Activated T-cell treated with anti-CD3 and anti-CD28 coated beads, Interleukin-2, amount 50 U/mL, for 24 hours (primary cell): ENCODE data around the gene SAA4.
"Not testable (repeated sequence)": the region's sequence is repeated elsewhere in the genome, so short reads cannot be mapped to it uniquely, and the experiment has no call there.

Experiments
- DNase-seq: peaks from one replicate; pipeline ENCODE4 v3.0.0-alpha.2; 2020
- H3K27ac Mint-ChIP-seq: 2 replicates; pipeline ENCODE4 v1.8.0; 2020; ENCODE audit warnings: mild to moderate bottlenecking, mixed read lengths
- H3K27me3 Mint-ChIP-seq: 2 replicates; pipeline ENCODE4 v1.8.0; 2020; ENCODE audit warnings: mixed read lengths
- H3K36me3 Mint-ChIP-seq: 2 replicates; pipeline ENCODE4 v1.8.0; 2020; ENCODE audit warnings: low read depth, mixed read lengths
- H3K4me1 Mint-ChIP-seq: 2 replicates; pipeline ENCODE4 v1.8.0; 2020; ENCODE audit warnings: low read depth, mixed read lengths
- H3K4me3 Mint-ChIP-seq: 2 replicates; pipeline ENCODE4 v1.8.0; 2020; ENCODE audit warnings: mild to moderate bottlenecking, moderate library complexity, mixed read lengths
- H3K9me3 Mint-ChIP-seq: 2 replicates; pipeline ENCODE4 v1.8.0; 2020; ENCODE audit warnings: mixed read lengths

SAA4 gene

DNA sequence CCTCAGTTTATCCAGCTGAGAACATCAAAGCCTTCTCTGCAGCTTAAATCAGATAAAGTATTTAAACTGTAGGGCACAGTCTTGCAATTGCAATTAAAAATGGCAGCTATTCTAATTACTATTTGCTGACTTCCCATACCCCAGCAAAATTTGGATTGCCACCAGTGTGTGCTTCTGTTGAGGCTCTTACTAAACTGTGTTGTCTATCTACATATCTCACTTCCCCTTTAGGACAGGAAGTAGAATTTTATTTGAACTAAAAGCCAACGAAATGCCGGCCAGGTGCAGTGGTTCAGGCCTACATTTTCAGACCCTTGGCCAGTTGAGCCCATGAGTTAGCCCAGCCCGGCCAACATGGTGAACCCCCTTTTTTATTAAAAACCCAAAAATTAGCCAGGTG lies 7.1 kb downstream of the SAA4 start:
- Mint-ChIP-seq H3K9me3 (no peaks in the 10 kb centered on the region), H3K4me3 (no peak overlapping the region), H3K27ac (no peak overlapping the region), H3K27me3 (peaks cover 16% of the 10 kb centered on the region), H3K36me3 (no peaks in the 10 kb centered on the region), H3K4me1 (no peaks in the 10 kb centered on the region)
- no peak for DNase-seq

DNA sequence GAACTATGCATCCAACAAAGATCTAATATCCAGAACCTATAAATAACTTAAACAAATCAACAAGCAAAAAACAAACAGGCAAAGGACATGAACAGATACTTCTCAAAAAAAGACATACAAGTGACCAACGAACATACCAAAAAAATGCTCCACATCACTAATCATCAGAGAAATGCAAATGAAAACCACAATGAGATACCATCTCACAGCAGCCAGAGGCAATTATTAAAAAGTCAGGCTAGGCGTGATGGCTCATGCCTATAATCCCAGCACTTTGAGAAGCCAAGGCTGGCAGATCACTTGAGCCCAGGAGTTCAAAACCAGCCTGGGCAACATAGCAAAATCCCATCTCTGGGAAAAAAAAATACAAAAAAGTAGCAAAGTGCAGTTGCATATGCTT lies 10.7 kb downstream of the SAA4 start:
- DNase-seq = no peak
- no peak overlapping the region for H3K4me3 Mint-ChIP-seq
- H3K27me3 Mint-ChIP-seq = peaks cover 10% of the 10 kb centered on the region
- no peak overlapping the region for H3K27ac Mint-ChIP-seq
- H3K9me3 Mint-ChIP-seq = no peaks in the 10 kb centered on the region
- no peaks in the 10 kb centered on the region for H3K36me3 Mint-ChIP-seq
- H3K4me1 Mint-ChIP-seq = no peaks in the 10 kb centered on the region

DNA sequence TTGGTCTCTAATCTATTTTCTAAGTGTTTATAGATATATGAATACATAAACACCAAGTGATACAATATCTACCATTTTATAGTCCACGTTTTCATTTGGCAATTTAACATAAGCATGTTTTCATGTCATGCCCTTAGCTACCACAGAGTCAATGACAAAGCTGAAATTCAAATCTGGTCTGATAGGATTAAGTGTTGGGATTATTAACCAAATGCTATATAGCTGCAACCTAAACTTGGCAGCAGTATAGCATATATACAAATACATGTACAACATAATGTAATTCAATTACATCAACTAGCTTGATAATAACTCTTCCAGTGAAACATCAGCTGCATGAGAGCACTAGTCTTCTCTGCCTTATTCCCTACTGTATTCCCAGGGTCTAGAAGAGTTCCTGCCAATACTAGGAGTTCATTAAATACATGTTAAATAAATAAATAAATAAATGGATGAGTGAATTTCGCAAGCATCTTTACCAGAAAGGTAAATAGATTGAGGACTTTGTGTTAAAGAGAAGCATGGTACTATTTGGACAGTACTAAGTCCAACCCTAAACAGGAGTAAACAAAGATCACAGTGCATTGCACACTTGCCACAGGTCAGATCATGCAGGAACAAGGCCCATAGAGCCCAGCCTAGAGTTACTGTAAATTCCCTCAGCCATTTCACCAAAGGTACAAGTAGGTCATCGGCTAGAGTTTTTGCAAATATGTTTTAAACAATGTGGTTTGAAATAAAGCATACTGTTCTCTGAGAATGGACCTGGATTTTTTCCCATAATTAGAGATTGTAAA lies 12.8 kb downstream of the SAA4 start:
- no peak for DNase-seq
- H3K9me3 Mint-ChIP-seq = no peaks in the 10 kb centered on the region
- no peaks in the 10 kb centered on the region for H3K36me3 Mint-ChIP-seq
- H3K4me1 Mint-ChIP-seq = no peaks in the 10 kb centered on the region
- peaks cover 10% of the 10 kb centered on the region for H3K27me3 Mint-ChIP-seq
- H3K27ac Mint-ChIP-seq = no peak overlapping the region
- no peak overlapping the region for H3K4me3 Mint-ChIP-seq

DNA sequence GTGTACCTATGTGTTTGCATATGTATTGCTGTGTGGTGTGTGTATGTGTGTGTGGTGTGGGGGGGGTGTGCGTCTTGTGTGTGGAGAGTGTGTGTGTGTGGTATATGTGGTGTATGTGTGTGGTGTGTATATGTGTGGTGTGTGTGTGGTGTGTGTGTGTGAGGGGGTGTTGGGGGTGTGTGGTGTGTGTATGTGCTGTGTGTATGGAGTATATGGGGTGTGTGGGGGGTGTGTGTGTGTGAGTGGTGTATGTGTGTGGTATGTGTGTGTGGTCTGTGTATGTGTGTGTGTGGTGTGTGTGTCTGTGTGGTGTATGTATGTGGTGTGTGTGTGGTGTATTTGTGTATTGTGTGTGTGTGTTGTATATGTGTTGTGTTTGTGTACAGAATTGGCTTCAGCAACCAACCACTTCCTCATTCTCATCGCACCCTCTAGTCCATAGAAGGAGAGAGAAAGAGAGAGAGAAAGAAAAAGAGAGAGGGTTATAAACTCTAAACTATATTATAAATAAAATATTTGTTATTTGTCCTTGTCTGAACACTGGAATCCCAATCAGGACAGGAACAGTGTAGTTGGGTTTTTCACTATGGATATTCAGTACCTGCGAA lies 13.7 kb downstream of the SAA4 start:
- no peaks in the 10 kb centered on the region for H3K9me3 Mint-ChIP-seq
- H3K4me3 Mint-ChIP-seq = no peak overlapping the region
- H3K36me3 Mint-ChIP-seq = no peaks in the 10 kb centered on the region
- H3K4me1 Mint-ChIP-seq = no peaks in the 10 kb centered on the region
- H3K27me3 Mint-ChIP-seq = peaks cover 10% of the 10 kb centered on the region
- DNase-seq = no peak
- no peak overlapping the region for H3K27ac Mint-ChIP-seq

DNA sequence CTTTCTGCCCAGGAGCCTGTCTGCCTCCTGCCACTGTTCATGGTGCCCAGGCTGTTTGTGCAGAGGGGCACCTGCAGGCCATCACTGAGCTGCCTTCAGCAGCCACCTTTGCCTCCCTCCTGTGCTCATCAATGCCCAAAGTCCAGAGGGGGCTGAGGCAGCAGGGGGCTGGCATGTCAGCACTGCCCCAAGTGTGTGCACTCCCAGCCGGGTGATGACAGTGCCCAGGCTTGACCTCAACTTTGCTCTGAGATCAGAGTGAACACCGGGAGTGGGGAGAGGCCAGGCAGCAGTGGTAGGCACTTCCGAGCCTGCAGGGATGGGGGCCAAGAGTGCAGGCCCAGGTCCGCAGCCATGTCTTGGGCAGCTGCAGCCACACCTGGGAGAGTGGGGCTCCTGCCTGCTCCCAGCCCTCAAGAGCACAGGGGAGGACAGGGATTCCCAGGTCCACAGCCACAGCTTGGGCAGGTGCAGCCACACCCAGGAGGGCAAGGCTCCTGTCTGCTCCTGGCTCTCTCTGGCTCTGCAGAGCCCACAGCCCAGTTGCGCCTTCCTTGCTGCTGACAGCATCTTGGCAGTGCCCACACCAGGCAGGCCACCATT lies 15.2 kb downstream of the SAA4 start:
- Mint-ChIP-seq H3K27ac (no peak overlapping the region), H3K4me3 (no peak overlapping the region), H3K4me1 (no peaks in the 10 kb centered on the region), H3K36me3 (no peaks in the 10 kb centered on the region), H3K9me3 (no peaks in the 10 kb centered on the region), H3K27me3 (peaks cover 9% of the 10 kb centered on the region)
- DNase-seq = no peak

DNA sequence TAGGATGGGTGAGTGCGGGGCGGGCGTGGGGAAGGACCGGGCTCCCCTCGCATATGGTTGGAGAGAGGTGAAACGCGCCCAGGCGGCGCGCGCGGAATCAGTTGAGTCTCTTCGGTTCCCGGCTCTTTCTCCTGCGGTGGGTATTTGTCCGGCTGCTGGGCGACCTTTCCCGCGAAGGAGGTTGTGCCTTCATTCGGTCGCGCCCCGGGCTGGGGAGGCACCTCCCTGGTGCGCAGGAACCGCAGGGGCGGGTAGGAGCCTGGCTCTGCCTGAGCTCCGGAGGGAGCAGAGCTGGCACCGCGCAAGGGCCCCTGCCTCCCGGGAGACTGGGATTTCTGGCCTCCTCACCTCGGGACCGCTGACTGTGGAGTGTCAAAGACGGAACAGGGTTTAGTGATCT lies 27.5 kb downstream of the SAA4 start:
- Mint-ChIP-seq H3K36me3 (no peaks in the 10 kb centered on the region), H3K27ac (no peak overlapping the region), H3K4me3 (no peak overlapping the region), H3K27me3 (peaks cover 51% of the 10 kb centered on the region), H3K9me3 (no peaks in the 10 kb centered on the region), H3K4me1 (peaks cover 3% of the 10 kb centered on the region)
- DNase-seq = no peak

DNA sequence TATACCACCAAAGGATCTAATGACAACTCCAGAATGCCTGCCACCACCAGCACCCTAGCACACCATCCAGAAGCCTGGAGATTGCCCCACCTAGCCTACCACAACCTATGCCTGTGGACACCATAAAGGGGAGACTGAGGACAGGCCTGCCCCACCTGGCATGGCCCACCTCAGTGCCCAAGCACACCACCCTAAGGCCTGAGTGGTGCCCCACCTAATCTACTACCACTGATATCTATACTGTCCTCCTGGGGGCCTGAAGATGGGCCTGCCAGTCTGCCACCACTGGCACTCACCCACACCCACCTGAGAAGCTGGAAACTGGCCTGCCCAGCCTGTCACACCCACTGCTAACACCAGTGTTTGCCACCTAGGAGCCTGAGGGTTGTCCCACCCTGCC lies 31.8 kb downstream of the SAA4 start:
- H3K27ac Mint-ChIP-seq = no peak overlapping the region
- H3K27me3 Mint-ChIP-seq = peaks cover 68% of the 10 kb centered on the region
- no peaks in the 10 kb centered on the region for H3K36me3 Mint-ChIP-seq
- DNase-seq = no peak
- H3K4me3 Mint-ChIP-seq = no peak overlapping the region
- peaks cover 3% of the 10 kb centered on the region for H3K4me1 Mint-ChIP-seq
- no peaks in the 10 kb centered on the region for H3K9me3 Mint-ChIP-seq

DNA sequence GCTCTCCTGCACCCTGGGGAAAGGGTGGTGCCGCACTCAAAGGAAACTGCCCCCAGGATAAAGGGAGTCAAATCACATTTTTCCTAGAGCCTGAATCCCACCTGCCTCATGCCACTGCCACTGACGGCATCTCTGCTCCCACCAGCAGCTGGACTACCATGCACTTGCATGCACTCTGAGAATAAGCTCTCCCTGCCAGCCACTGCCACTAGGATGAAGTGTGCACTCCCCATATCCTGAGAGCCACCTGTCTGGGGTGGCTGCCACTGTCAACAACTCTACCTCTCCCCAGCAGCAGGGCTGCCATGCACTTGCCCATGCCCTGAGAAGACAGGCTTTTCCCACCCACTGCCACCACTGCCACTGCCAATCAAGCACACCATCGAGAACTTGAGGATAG lies 32.4 kb downstream of the SAA4 start:
- H3K9me3 Mint-ChIP-seq = no peaks in the 10 kb centered on the region
- peaks cover 3% of the 10 kb centered on the region for H3K4me1 Mint-ChIP-seq
- H3K27ac Mint-ChIP-seq = no peak overlapping the region
- no peak for DNase-seq
- peaks cover 67% of the 10 kb centered on the region for H3K27me3 Mint-ChIP-seq
- no peak overlapping the region for H3K4me3 Mint-ChIP-seq
- H3K36me3 Mint-ChIP-seq = no peaks in the 10 kb centered on the region

DNA sequence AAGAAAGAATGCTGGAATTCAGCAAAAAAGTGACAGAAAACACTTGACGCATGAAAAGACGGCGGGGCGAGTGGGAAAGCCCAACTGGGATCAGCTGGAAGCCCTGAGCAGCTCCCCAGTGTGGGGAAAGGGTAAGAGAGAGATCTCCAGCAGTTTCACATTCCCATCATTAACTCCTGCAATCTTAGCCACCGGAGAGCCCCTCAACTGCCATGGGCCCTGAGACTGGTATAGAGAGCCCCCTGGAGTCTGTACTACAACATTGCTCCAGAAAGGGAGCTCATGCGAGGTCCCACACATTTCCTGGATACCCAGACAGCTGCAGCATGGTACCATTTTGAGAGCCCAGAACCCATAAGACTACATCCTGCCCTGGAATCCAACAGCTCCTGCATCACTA lies 32.9 kb downstream of the SAA4 start:
- Mint-ChIP-seq H3K4me1 (peaks cover 3% of the 10 kb centered on the region), H3K4me3 (no peak overlapping the region), H3K27ac (no peak overlapping the region), H3K9me3 (no peaks in the 10 kb centered on the region), H3K36me3 (no peaks in the 10 kb centered on the region), H3K27me3 (peaks cover 65% of the 10 kb centered on the region)
- DNase-seq = no peak

DNA sequence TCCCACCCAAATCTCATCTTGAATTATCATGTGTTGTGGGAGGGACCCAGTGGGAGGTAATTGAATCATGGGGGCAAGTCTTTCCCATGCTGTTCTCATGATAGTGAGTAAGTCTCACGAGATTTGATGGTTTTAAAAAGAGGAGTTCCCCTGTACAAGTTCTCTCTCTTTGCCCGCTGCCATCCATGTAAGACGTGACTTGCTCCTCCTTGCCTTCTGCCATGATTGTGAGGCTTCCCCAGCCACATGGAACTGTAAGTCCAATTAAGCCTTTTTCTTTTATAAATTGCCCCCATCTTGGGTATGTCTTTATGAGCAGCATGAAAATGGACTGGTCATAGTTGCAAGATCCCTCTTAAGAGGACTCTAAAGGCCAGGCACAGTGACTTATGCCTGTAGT lies 38.9 kb downstream of the SAA4 start:
- peaks cover 29% of the 10 kb centered on the region for H3K27me3 Mint-ChIP-seq
- not testable (repeated sequence) for H3K4me1 Mint-ChIP-seq, H3K4me3 Mint-ChIP-seq, H3K9me3 Mint-ChIP-seq, DNase-seq, H3K27ac Mint-ChIP-seq, H3K36me3 Mint-ChIP-seq

DNA sequence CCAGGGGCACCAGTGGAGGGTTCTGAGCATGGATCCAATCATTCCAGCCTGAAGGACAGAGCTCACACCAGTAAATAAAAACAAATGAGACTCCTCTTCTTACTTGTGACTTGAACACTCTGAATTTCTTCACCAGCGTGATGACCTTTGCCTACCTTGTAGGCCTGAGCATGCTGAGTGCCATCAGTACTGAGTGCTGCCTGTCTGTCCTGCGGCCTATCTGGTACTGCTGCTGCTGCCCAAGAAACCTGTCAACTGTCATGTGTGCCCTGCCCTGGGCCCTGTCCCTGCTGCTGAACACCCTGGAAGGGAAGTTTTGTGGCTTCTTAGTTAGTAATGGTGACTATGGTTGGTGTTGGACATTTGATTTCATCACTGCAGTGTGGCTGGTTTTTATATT lies 40.1 kb downstream of the SAA4 start:
- H3K27me3 Mint-ChIP-seq = peaks cover 21% of the 10 kb centered on the region
- no peak overlapping the region for H3K4me3 Mint-ChIP-seq
- no peaks in the 10 kb centered on the region for H3K4me1 Mint-ChIP-seq
- H3K36me3 Mint-ChIP-seq = no peaks in the 10 kb centered on the region
- no peak for DNase-seq
- no peak overlapping the region for H3K27ac Mint-ChIP-seq
- no peaks in the 10 kb centered on the region for H3K9me3 Mint-ChIP-seq

DNA sequence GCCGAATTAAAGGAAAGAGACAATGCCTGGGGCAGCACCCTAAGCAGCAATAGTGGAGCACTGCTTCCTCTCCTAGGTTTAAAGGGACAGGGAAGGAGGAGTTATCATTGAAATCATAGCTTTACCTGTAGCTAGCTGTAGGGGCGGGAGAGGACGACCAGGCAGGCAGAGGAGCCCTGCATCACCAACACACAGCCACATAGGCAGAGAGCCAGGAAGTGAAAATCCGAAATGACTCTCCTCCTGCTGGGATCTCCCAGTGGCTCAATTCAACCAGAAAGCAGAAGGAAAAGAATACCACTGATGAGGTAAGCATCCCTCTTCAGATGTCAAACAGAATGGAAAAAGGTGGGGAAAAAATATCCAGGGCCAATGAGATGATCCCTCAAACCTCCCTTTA lies 43.6 kb downstream of the SAA4 start:
- DNase-seq = no peak
- Mint-ChIP-seq H3K27ac (no peak overlapping the region), H3K4me1 (no peaks in the 10 kb centered on the region), H3K4me3 (no peak overlapping the region), H3K36me3 (no peaks in the 10 kb centered on the region), H3K27me3 (peaks cover 13% of the 10 kb centered on the region), H3K9me3 (no peaks in the 10 kb centered on the region)

DNA sequence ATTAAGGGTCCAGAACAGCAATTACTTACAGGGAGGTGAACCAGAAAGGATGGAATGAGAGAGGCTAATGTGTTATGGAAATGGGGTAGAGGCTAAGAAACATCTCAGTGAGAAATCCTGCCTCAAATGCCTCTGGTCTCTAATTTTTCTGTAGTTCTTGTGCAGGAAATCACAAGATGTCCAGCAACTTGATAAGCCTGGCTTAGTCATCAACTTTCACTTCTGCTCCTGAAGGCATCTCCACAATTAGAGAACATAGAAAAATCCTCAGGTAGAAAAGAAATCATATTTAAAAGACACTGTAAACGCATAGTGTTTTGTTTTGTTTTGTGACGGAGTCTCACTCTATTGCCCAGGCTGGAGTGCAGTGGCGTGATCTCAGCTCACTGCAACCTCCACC lies 45.2 kb downstream of the SAA4 start:
- no peaks in the 10 kb centered on the region for H3K9me3 Mint-ChIP-seq
- H3K4me3 Mint-ChIP-seq = no peak overlapping the region
- H3K27ac Mint-ChIP-seq = no peak overlapping the region
- peaks cover 21% of the 10 kb centered on the region for H3K27me3 Mint-ChIP-seq
- no peaks in the 10 kb centered on the region for H3K4me1 Mint-ChIP-seq
- no peak for DNase-seq
- no peaks in the 10 kb centered on the region for H3K36me3 Mint-ChIP-seq

DNA sequence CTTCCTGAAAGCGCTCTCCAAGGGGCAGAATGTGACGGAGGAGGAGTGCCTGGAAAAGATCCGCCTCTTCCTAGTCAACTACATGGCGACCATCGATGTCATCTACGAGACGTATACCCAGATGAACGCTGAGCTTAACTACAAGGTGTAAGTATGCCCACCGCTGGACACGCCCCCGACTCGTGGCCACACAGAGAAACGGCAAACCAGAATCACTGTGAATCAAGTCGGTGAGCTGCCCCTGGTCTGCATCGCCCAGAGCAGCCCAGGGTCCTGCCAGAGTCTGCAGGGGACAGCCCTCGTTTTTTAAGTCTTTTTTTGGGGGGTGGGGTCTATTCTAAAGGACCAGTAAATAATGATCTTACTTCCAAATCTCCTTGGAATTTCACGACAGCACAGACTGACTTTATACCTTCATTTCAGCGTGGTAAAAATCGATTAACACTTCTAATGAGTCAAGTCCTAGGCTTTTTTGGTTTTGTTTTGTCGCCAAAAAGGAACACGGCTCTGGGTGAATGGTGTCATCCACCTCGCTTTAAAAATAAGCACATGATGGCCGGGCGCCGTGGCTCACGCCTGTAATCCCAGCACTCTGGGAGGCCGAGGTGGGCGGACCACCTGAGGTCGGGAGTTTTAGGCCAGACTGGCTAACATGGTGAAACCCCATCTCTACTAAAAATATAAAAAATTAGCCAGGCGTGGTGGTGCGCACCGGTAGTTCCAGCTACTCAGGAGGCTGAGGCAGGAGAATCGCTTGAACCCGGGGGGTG lies 46.9 kb downstream of the SAA4 start:
- H3K4me3 Mint-ChIP-seq, H3K4me1 Mint-ChIP-seq, H3K36me3 Mint-ChIP-seq, H3K27ac Mint-ChIP-seq, DNase-seq, H3K9me3 Mint-ChIP-seq: not testable (repeated sequence)
- H3K27me3 Mint-ChIP-seq = peaks cover 30% of the 10 kb centered on the region

DNA sequence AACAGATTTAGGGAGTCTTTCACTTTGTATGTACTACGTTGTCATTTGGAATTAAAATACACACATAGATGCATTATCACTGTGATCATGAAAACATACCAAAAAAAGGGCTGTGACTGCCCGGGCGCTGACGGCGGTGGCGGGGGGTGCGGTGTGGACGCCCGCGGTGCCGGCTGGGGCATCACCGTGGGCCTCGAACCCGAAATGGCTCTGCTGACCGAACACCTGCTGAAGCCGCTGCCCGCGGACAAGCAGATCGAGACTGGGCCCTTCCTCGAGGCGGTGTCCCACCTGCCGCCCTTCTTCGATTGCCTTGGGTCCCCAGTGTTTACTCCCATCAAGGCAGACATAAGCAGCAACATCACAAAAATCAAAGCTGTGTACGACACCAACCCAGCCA lies 47.8 kb downstream of the SAA4 start:
- no peaks in the 10 kb centered on the region for H3K4me1 Mint-ChIP-seq
- no peaks in the 10 kb centered on the region for H3K36me3 Mint-ChIP-seq
- H3K27me3 Mint-ChIP-seq = peaks cover 33% of the 10 kb centered on the region
- H3K4me3 Mint-ChIP-seq = no peak overlapping the region
- H3K27ac Mint-ChIP-seq = no peak overlapping the region
- no peak for DNase-seq
- no peaks in the 10 kb centered on the region for H3K9me3 Mint-ChIP-seq
